ENCODE results near the gene TTC23L.

Gene TTC23L

DNA sequence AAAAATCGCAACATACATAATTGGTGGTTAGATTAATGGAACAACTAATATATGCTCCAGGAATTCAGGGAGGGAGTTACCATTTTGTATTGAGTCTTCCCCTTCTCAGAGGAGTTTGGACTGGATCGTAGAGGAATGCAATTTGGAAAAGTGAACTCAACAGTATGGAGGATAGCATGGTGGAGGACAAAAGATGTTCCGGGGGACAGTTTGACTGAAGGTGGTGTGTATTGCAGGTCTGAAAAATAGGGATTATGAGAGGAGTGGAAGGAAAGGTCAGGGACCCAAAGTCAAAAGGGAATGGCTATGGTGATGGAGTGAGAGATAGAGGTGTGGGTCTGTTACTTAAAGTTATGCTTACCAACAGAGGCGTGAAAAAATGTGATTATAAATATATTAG, 91.9 kb downstream of the TTC23L start:
- no peak for DNase-seq

DNA sequence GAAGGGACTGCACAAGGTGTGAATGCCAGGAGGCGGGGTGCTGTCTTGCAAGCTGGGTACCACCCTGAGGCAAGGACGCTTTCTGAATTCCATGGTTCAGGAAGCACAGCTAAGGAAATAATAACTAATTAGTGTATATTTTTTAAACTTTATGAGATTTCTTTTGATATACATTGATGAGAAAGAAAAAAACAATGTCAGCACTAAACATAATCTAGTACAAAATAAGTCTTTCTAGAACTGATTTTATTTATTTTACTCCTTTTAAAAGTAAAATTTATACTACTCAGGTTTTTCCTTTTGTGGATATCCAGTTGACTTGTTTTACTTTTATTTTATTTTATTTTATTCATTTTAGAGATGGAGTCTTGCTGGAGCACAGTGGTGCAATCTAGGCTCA, 94.0 kb downstream of the TTC23L start:
- in situ Hi-C loops (cut with HindIII; ENCODE audit: low pct_ligation_motif_present, low pct_unique_long_range_greater_than_20kb, low sequenced_read_pairs) = no loop called here
- DNase-seq = no peak

More for the DNA sequence above, 91.9 kb downstream of the TTC23L start:
- in situ Hi-C loops (cut with HindIII; ENCODE audit: low pct_ligation_motif_present, low pct_unique_long_range_greater_than_20kb, low sequenced_read_pairs) = no loop called here

DNA sequence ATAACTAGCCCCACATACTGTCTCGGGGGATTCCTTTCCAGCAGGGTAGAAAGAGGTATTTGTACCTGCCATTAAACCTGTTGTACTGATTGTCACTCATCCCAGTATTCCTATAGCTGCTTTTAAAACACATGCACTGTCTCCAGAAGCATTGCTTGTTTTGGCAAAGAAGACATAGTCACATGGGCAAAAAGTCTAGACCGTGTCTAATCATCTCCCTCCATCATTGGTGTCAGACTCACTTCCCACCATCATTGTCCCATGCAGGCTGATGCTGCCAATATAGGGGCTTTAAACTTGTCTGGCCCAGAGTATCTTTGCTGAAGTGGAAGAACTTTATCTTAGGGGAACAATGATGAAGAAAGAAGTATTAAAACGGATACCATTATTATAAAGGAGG, 103.0 kb downstream of the TTC23L start:
- in situ Hi-C loops (cut with HindIII; ENCODE audit: low pct_ligation_motif_present, low pct_unique_long_range_greater_than_20kb, low sequenced_read_pairs) = no loop called here
- DNase-seq = no peak

DNA sequence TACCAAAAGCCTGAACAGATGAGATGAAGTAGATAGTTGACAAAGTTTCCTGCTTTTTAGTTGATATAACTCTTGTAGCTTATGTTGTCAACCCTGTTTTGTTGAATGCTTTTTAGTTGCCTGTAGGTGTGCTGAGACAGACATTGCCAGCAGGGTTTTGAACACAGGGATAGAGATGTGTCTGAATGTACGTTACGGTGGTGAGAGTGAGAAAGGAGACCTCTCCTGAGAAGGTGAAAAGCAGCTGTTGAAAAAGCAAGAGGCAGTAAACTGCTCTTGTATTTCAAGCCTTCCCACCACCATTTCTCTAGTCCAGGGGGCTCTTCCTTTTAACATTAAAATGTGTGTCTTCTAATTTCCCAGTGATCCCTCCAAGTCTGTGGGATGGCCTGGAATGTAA, 105.1 kb downstream of the TTC23L start:
- no peak for DNase-seq
- in situ Hi-C loops (cut with HindIII; ENCODE audit: low pct_ligation_motif_present, low pct_unique_long_range_greater_than_20kb, low sequenced_read_pairs) = no loop called here

DNA sequence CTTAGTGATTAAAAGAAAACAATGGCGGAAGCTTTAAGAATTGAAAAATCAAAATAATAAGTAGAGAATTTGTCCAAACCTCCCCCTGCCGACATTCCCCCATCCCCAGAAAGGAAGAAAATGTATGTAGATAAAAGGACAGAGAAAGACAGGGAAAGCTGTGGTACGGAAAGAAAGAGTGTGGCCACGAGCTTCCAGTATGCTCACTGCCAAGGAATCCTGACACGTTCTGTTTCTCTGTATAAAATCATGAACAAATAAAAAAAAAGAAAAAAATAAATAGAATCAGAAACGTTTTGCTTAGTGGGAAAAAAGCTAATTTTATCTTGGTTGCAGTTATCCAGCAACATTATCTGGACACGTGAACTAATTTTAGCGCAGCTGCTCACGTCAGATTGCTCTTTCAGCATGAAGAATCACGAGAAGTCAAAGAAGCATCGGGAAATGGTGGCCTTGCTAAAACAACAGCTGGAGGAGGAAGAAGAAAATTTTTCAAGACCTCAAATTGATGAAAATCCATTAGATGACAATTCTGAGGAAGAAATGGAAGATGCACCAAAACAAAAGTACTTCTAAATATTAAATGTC, 105.6 kb downstream of the TTC23L start:
- no peak for DNase-seq
- in situ Hi-C loops (cut with HindIII; ENCODE audit: low pct_ligation_motif_present, low pct_unique_long_range_greater_than_20kb, low sequenced_read_pairs) = no loop called here
